ENCODE measurements around the gene RPTOR. TPM values are rescaled to one million over a fixed set of nuclear protein-coding genes. Genes with fewer than 3 reads are reported as not detected.
A peak's percentile ranks its signal among the peaks of the same experiment; 100 is the strongest.

The RPTOR gene
- total RNA-seq, 1 experiment from 2014 or later: 30.6 TPM

DNA sequence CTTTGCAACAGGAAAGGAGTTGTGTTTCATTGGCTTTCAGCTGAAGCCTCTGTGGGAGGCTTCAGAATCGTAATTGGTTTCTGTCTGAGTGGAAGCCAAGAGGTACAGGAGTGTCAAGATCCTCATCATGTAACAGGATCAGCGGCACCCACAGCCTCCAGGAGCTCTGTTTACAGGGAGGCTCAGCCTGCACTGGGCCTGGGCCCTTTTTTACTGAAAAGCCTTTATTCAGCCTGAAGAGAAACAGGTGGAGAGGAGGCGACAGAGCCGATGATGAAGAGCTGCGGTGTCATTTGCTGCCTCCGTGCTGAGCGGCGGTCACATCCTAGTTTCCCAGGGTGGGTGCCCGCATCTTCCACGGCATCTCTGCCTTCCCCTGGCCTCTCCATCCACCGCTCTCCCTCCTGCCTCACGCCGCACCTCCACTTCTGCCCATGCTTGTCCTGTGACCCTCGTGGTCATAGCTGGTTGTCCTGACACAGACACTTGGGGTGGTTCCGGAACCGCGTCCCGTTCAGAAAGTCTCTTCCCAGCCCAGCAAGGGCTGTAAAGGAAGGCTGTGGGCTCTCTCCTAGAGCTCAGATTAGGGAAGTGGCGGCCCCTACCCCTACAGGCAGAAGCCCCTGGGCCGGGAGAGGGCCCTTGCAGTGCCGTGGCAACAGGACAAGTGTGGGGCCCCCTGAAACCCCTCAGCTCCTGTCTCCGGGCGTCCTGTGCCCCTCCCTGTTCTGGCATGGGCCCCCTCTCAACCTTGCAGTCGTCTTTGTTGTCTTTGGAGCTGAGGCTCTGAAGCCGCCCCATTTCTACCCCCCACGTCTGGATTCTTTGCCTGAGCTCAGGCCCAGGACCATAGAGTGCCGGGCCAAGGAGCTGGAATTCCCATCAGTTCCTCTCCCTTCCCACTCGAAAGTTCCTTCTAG lies 393.1 kb downstream of the RPTOR start:
- Histone ChIP-seq H3K9me3 (no peaks in the 10 kb centered on the region), H3K27me3 (no peaks in the 10 kb centered on the region), H3K4me3 (no peak overlapping the region), H3K36me3 (peaks cover 26% of the 10 kb centered on the region)
- DNase-seq: no peak

GRCh38 chr17:80938556-80938955 lies 393.9 kb downstream of the RPTOR start:
- H3K27me3 ChIP-seq: no peaks in the 10 kb centered on the region
- no peak for DNase-seq
- H3K36me3 ChIP-seq: peaks cover 28% of the 10 kb centered on the region
- no peak overlapping the region for H3K4me3 ChIP-seq
- no peaks in the 10 kb centered on the region for H3K9me3 ChIP-seq

GRCh38 chr17:80939151-80940145 lies 394.8 kb downstream of the RPTOR start:
- Histone ChIP-seq H3K4me3 (no peak overlapping the region), H3K27me3 (no peaks in the 10 kb centered on the region), H3K36me3 (peaks cover 32% of the 10 kb centered on the region), H3K9me3 (no peaks in the 10 kb centered on the region)
- no peak for DNase-seq

- Histone ChIP-seq H3K36me3 (peaks cover 41% of the 10 kb centered on the region), H3K9me3 (no peaks in the 10 kb centered on the region), H3K27me3 (no peaks in the 10 kb centered on the region), H3K4me3 (no peak overlapping the region)
- no peak for DNase-seq
These were observed 395.8 kb downstream of the RPTOR start for GRCh38 chr17:80940171-80941123.

- no peak for DNase-seq
- no peaks in the 10 kb centered on the region for H3K9me3 ChIP-seq
- no peak overlapping the region for H3K4me3 ChIP-seq
- H3K36me3 ChIP-seq: peaks cover 48% of the 10 kb centered on the region
- H3K27me3 ChIP-seq: no peaks in the 10 kb centered on the region
These were observed 396.5 kb downstream of the RPTOR start for GRCh38 chr17:80941171-80941570.

DNA sequence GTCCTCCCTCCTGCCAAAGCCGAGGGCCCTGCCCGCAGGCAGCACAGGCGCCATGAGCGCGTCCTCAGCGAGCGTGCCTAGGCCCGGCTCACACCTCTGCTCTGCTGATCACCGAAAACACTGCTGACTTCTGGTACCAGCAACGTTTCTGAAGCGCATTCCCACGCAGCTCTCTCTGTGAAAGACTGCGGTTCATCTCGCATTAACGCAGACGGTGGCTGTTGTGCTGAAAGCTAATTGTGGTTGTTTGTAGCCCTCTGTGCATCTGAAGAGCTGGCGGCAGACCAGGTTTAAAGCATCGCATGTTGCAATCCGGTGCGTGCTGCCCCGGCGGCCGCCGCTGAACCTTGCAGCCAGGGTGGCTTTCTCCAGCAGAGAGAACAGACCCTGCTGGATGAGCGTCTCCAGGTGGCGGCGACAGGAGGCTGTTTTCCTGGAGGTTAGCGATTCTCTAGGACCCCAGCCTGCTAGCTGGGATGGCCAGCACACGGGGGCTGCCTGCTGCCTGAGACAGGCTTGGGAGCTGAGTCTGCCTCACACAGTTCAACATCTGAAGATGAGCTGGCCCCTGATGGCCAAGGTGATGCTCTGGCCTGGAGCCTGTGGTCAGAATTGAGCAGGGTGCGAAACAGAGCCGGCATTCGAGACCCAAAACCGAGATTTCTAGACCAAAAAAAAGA lies 397.2 kb downstream of the RPTOR start:
- DNase-seq: no peak
- H3K27me3 ChIP-seq: no peaks in the 10 kb centered on the region
- H3K4me3 ChIP-seq: no peak overlapping the region

GRCh38 chr17:80942423-80943345 lies 398.0 kb downstream of the RPTOR start:
- Histone ChIP-seq H3K9me3 (no peaks in the 10 kb centered on the region), H3K27me3 (no peaks in the 10 kb centered on the region), H3K4me3 (no peak overlapping the region), H3K36me3 (peaks cover 59% of the 10 kb centered on the region)
- DNase-seq: peak; percentile 50

More for the DNA sequence above, 397.2 kb downstream of the RPTOR start:
- H3K9me3 ChIP-seq: no peaks in the 10 kb centered on the region
- peaks cover 55% of the 10 kb centered on the region for H3K36me3 ChIP-seq

GRCh38 chr17:80943346-80944145 lies 398.9 kb downstream of the RPTOR start:
- Histone ChIP-seq H3K9me3 (no peaks in the 10 kb centered on the region), H3K36me3 (peaks cover 60% of the 10 kb centered on the region), H3K27me3 (no peaks in the 10 kb centered on the region), H3K4me3 (no peak overlapping the region)
- DNase-seq: no peak

- Histone ChIP-seq H3K27me3 (no peaks in the 10 kb centered on the region), H3K9me3 (no peaks in the 10 kb centered on the region), H3K36me3 (peaks cover 62% of the 10 kb centered on the region), H3K4me3 (no peak overlapping the region)
- no peak for DNase-seq
These were observed 399.7 kb downstream of the RPTOR start for GRCh38 chr17:80944326-80944725.

- H3K27me3 ChIP-seq: no peaks in the 10 kb centered on the region
- no peak overlapping the region for H3K4me3 ChIP-seq
- no peak for DNase-seq
- peaks cover 56% of the 10 kb centered on the region for H3K36me3 ChIP-seq
- no peaks in the 10 kb centered on the region for H3K9me3 ChIP-seq
These were observed 401.1 kb downstream of the RPTOR start for GRCh38 chr17:80945736-80946135.

DNA sequence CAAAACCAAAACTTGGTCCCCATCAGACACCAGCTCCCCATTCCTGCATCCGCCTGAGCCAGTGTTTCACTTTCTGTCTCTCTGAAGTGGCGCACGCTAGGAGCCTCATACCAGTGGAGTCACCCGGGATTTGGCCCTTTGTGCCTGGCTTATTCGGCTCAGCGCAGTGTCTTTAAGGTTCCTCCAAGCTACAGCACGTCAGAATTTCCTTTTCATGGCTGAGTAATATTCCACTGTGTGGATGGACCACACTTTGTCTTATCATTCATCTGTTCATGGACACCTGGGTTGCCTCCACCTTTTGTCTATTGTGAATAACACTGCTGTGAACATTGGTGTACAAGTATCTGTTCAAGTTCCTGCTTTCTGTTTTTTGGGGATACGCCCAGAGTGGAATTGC lies 401.8 kb downstream of the RPTOR start:
- H3K36me3 ChIP-seq: peaks cover 54% of the 10 kb centered on the region
- H3K9me3 ChIP-seq: no peaks in the 10 kb centered on the region
- DNase-seq: no peak
- no peak overlapping the region for H3K4me3 ChIP-seq
- H3K27me3 ChIP-seq: no peaks in the 10 kb centered on the region

GRCh38 chr17:80947200-80947940 lies 402.7 kb downstream of the RPTOR start:
- H3K36me3 ChIP-seq: peaks cover 51% of the 10 kb centered on the region

More at GRCh38 chr17:80947200-80947940, 402.7 kb downstream of the RPTOR start:
- no peaks in the 10 kb centered on the region for H3K27me3 ChIP-seq
- DNase-seq: no peak
- no peak overlapping the region for H3K4me3 ChIP-seq
- H3K9me3 ChIP-seq: no peaks in the 10 kb centered on the region

All from MG63 (cell line).